ENCODE data around the gene RAPGEF6. TPM values are rescaled to one million over a fixed set of nuclear protein-coding genes. Genes with fewer than 3 reads are reported as not detected.

Gene RAPGEF6
- total and polyA plus RNA-seq, 2 experiments from 2014 or later = 6.9 to 8.6 TPM

GRCh38 chr5:131459216-131459615 lies 175.8 kb downstream of the RAPGEF6 start:
- TF ChIP-seq EZH2 (IDR thresholded peaks at IDR 0.05; ENCODE audit: insufficient read depth, poor library complexity, severe bottlenecking) (no peak), EZH2phosphoT487 (IDR thresholded peaks at IDR 0.05; ENCODE audit: insufficient read depth, low read depth) (no peak)
- Histone ChIP-seq H4K20me1 (ENCODE audit: insufficient read depth) (no peaks in the 10 kb centered on the region), H2AFZ (no peak overlapping the region), H3F3A (ENCODE audit: insufficient read depth) (no peaks in the 10 kb centered on the region), H3K27me3 (replicated peaks; ENCODE audit: insufficient read depth) (no peaks in the 10 kb centered on the region), H3K36me3 (ENCODE audit: low read depth) (peaks cover 29% of the 10 kb centered on the region), H3K4me2 (ENCODE audit: unreplicated experiment) (no peak overlapping the region), H3K9me3 (ENCODE audit: low read depth) (no peaks in the 10 kb centered on the region), H3K9ac (no peak overlapping the region), H3K79me2 (ENCODE audit: insufficient read depth) (no peaks in the 10 kb centered on the region), H3K4me3 (no peak overlapping the region), H3K4me1 (ENCODE audit: insufficient read depth) (no peaks in the 10 kb centered on the region), H3K27ac (no peak overlapping the region), H3K9me2 (ENCODE audit: insufficient read depth) (no peaks in the 10 kb centered on the region)
- DNase-seq = no peak
- in situ Hi-C loops (cut with MboI) = no loop called here

GRCh38 chr5:131457193-131457592 lies 177.8 kb downstream of the RAPGEF6 start:
- no peak overlapping the region for H3K4me2 ChIP-seq (ENCODE audit: unreplicated experiment)
- H3K36me3 ChIP-seq (ENCODE audit: low read depth) = peaks cover 23% of the 10 kb centered on the region
- 60 to 76% methylated on average over 1 of the region's 1 CpG for WGBS, 2 experiments (ENCODE audit: low coverage in 1 of 2, low lambda C conversion rate in 2 of 2, missing lambda C conversion rate in 2 of 2)
- no peaks in the 10 kb centered on the region for H3F3A ChIP-seq (ENCODE audit: insufficient read depth)
- H3K79me2 ChIP-seq (ENCODE audit: insufficient read depth) = no peaks in the 10 kb centered on the region
- in situ Hi-C loops (cut with MboI) = no loop called here
- H3K9me3 ChIP-seq (ENCODE audit: low read depth) = no peaks in the 10 kb centered on the region
- no peak for DNase-seq
- TF ChIP-seq EZH2phosphoT487 (IDR thresholded peaks at IDR 0.05; ENCODE audit: insufficient read depth, low read depth) (no peak), EZH2 (IDR thresholded peaks at IDR 0.05; ENCODE audit: insufficient read depth, poor library complexity, severe bottlenecking) (no peak)
- H2AFZ ChIP-seq = no peak overlapping the region
- H3K9me2 ChIP-seq (ENCODE audit: insufficient read depth) = no peaks in the 10 kb centered on the region
- no peaks in the 10 kb centered on the region for H4K20me1 ChIP-seq (ENCODE audit: insufficient read depth)
- H3K27me3 ChIP-seq (replicated peaks; ENCODE audit: insufficient read depth) = no peaks in the 10 kb centered on the region
- H3K27ac ChIP-seq = no peak overlapping the region
- no peaks in the 10 kb centered on the region for H3K4me1 ChIP-seq (ENCODE audit: insufficient read depth)
- H3K4me3 ChIP-seq = no peak overlapping the region
- no peak overlapping the region for H3K9ac ChIP-seq

- Histone ChIP-seq H3K79me2 (ENCODE audit: insufficient read depth) (no peaks in the 10 kb centered on the region), H3K9me3 (ENCODE audit: low read depth) (no peaks in the 10 kb centered on the region), H3K9me2 (ENCODE audit: insufficient read depth) (no peaks in the 10 kb centered on the region), H3K9ac (no peak overlapping the region), H4K20me1 (ENCODE audit: insufficient read depth) (no peaks in the 10 kb centered on the region), H3F3A (ENCODE audit: insufficient read depth) (no peaks in the 10 kb centered on the region), H3K4me2 (ENCODE audit: unreplicated experiment) (no peak overlapping the region), H3K4me1 (ENCODE audit: insufficient read depth) (no peaks in the 10 kb centered on the region), H2AFZ (no peak overlapping the region), H3K27ac (no peak overlapping the region), H3K27me3 (replicated peaks; ENCODE audit: insufficient read depth) (no peaks in the 10 kb centered on the region), H3K4me3 (no peak overlapping the region), H3K36me3 (ENCODE audit: low read depth) (peaks cover 25% of the 10 kb centered on the region; the same call in 1 of the 2 replicates)
- no peak for TF ChIP-seq EZH2phosphoT487 (IDR thresholded peaks at IDR 0.05; ENCODE audit: insufficient read depth, low read depth)
- no peak for TF ChIP-seq EZH2 (IDR thresholded peaks at IDR 0.05; ENCODE audit: insufficient read depth, poor library complexity, severe bottlenecking)
- DNase-seq = no peak
- 93 to 98% methylated on average over 2 of the region's 2 CpGs for WGBS, 2 experiments (ENCODE audit: low coverage in 1 of 2, low lambda C conversion rate in 2 of 2, missing lambda C conversion rate in 2 of 2)
- in situ Hi-C loops (cut with MboI) = no loop called here
Measured at GRCh38 chr5:131450941-131451340, 184.1 kb downstream of the RAPGEF6 start.

GRCh38 chr5:131441184-131441583 lies 193.8 kb downstream of the RAPGEF6 start:
- Histone ChIP-seq H3K9me3 (ENCODE audit: low read depth) (no peaks in the 10 kb centered on the region), H3K4me1 (ENCODE audit: insufficient read depth) (no peaks in the 10 kb centered on the region), H3K36me3 (ENCODE audit: low read depth) (peaks cover 3% of the 10 kb centered on the region), H3K4me2 (ENCODE audit: unreplicated experiment) (no peak overlapping the region), H2AFZ (no peak overlapping the region), H3K27ac (no peak overlapping the region), H3K9me2 (ENCODE audit: insufficient read depth) (no peaks in the 10 kb centered on the region), H3K79me2 (ENCODE audit: insufficient read depth) (no peaks in the 10 kb centered on the region), H3K27me3 (replicated peaks; ENCODE audit: insufficient read depth) (no peaks in the 10 kb centered on the region), H3K4me3 (no peak overlapping the region), H3F3A (ENCODE audit: insufficient read depth) (no peaks in the 10 kb centered on the region), H4K20me1 (ENCODE audit: insufficient read depth) (no peaks in the 10 kb centered on the region), H3K9ac (no peak overlapping the region)
- in situ Hi-C loops (cut with MboI) = loop anchor here (25.0 kb wide), 1 partner anchor 571 kb away; the partner anchor contains the start of gene ACSL6
- WGBS, 2 experiments (ENCODE audit: low coverage in 1 of 2, low lambda C conversion rate in 2 of 2, missing lambda C conversion rate in 2 of 2) = 43 to 53% methylated on average over 2 of the region's 2 CpGs
- peak; percentile 34 for DNase-seq
- no peak for TF ChIP-seq EZH2phosphoT487 (IDR thresholded peaks at IDR 0.05; ENCODE audit: insufficient read depth, low read depth)
- no peak for TF ChIP-seq EZH2 (IDR thresholded peaks at IDR 0.05; ENCODE audit: insufficient read depth, poor library complexity, severe bottlenecking)

GRCh38 chr5:131436081-131436480 lies 198.9 kb downstream of the RAPGEF6 start:
- Histone ChIP-seq H3K9me2 (ENCODE audit: insufficient read depth) (no peaks in the 10 kb centered on the region), H3K4me1 (ENCODE audit: insufficient read depth) (0 out of 2 replicates have a peak, but pooled peaks cover 2% of the 10 kb centered on the region), H3K27ac (no peak overlapping the region), H3F3A (ENCODE audit: insufficient read depth) (0 out of 2 replicates have a peak, but pooled peaks cover 4% of the 10 kb centered on the region), H3K4me3 (no peak overlapping the region), H3K9ac (no peak overlapping the region), H3K9me3 (ENCODE audit: low read depth) (no peaks in the 10 kb centered on the region), H2AFZ (no peak overlapping the region), H4K20me1 (ENCODE audit: insufficient read depth) (no peaks in the 10 kb centered on the region), H3K36me3 (ENCODE audit: low read depth) (peaks cover 12% of the 10 kb centered on the region), H3K27me3 (replicated peaks; ENCODE audit: insufficient read depth) (no peaks in the 10 kb centered on the region), H3K79me2 (ENCODE audit: insufficient read depth) (no peaks in the 10 kb centered on the region), H3K4me2 (ENCODE audit: unreplicated experiment) (no peak overlapping the region)
- DNase-seq = no peak
- in situ Hi-C loops (cut with MboI) = loop anchor here (25.0 kb wide), 1 partner anchor 576 kb away; the partner anchor contains the start of gene ACSL6
- TF ChIP-seq EZH2 (IDR thresholded peaks at IDR 0.05; ENCODE audit: insufficient read depth, poor library complexity, severe bottlenecking) = no peak
- no peak for TF ChIP-seq EZH2phosphoT487 (IDR thresholded peaks at IDR 0.05; ENCODE audit: insufficient read depth, low read depth)
- 9 to 10% methylated on average over 2 of the region's 2 CpGs for WGBS, 2 experiments (ENCODE audit: low coverage in 1 of 2, low lambda C conversion rate in 2 of 2, missing lambda C conversion rate in 2 of 2)

All from GM23248 (cell line).